Upper lobe of left lung (tissue), 4 donors: ENCODE data around the gene MGAT5B.

ENCODE experiments used
- CTCF ChIP-seq, 6 experiments: fragments of 450-650 bp in 4 of 6; fragments of 200-600 bp in 2 of 6; sonication (generic) in 2 of 6; IDR thresholded peaks; one replicate each; pipeline ENCODE4 v1.5.1; 2016 to 2019; ENCODE audit warnings: antibody characterized with exemption in 6 of 6
- POLR2A ChIP-seq, 4 donors: fragments of 450-650 bp; IDR thresholded peaks; one replicate each; pipeline ENCODE4 v1.5.1; 2016 to 2017; ENCODE audit warnings: antibody characterized with exemption in 4 of 4, mild to moderate bottlenecking in 2 of 4

GRCh38 chr17:76866774-76867577, 1.2 kb upstream of the MGAT5B start:
- TF ChIP-seq CTCF (IDR thresholded peaks at IDR 0.05) (no peak), POLR2A (IDR thresholded peaks at IDR 0.05) (no peak)
